ENCODE measurements around the gene PER1.

The PER1 gene

GRCh38 chr17:8154608-8155155, 2.5 kb upstream of the PER1 start:
- no peak for DNase-seq (ENCODE audit: low read depth)

- DNase-seq (ENCODE audit: low read depth), result peak; percentile 98
Measured at GRCh38 chr17:8153957-8154607, 1.9 kb upstream of the PER1 start.

- peak; percentile 99 for DNase-seq (ENCODE audit: low read depth)
Measured at GRCh38 chr17:8153525-8153956, 1.3 kb upstream of the PER1 start.

- no peak for DNase-seq (ENCODE audit: low read depth)
Measured at GRCh38 chr17:8153031-8153451, 837 bp upstream of the PER1 start.

- peak; percentile 63 for DNase-seq (ENCODE audit: low read depth)
Measured at GRCh38 chr17:8151641-8152111, 528 bp downstream of the PER1 start.

- DNase-seq (ENCODE audit: low read depth), result peak; percentile 81
Measured at GRCh38 chr17:8151120-8151640, 1.0 kb downstream of the PER1 start.

- DNase-seq (ENCODE audit: low read depth), result no peak
Measured at GRCh38 chr17:8150194-8151119, 1.7 kb downstream of the PER1 start.

- DNase-seq (ENCODE audit: low read depth), result no peak
Measured at GRCh38 chr17:8149419-8150193, 2.6 kb downstream of the PER1 start.

GRCh38 chr17:8148560-8148959, 3.6 kb downstream of the PER1 start:
- DNase-seq (ENCODE audit: low read depth), result no peak

GRCh38 chr17:8147805-8148404, 4.3 kb downstream of the PER1 start:
- DNase-seq (ENCODE audit: low read depth), result no peak

GRCh38 chr17:8147141-8147804, 4.9 kb downstream of the PER1 start:
- DNase-seq (ENCODE audit: low read depth), result no peak

GRCh38 chr17:8146381-8147140, 5.6 kb downstream of the PER1 start:
- DNase-seq (ENCODE audit: low read depth), result no peak

- DNase-seq (ENCODE audit: low read depth), result no peak
Measured at GRCh38 chr17:8145811-8146210, 6.4 kb downstream of the PER1 start.

GRCh38 chr17:8144401-8145231, 7.6 kb downstream of the PER1 start:
- DNase-seq (ENCODE audit: low read depth), result no peak

GRCh38 chr17:8143581-8144400, 8.4 kb downstream of the PER1 start:
- DNase-seq (ENCODE audit: low read depth), result no peak

- DNase-seq (ENCODE audit: low read depth), result no peak
Measured at GRCh38 chr17:8142887-8143580, 9.2 kb downstream of the PER1 start.

- no peak for DNase-seq (ENCODE audit: low read depth)
Measured at GRCh38 chr17:8142158-8142886, 9.9 kb downstream of the PER1 start.

All from amniotic epithelial cell (primary cell).